Trophoblast cell (in vitro differentiated cells and primary cell): ENCODE data around the gene GRAMD1C.
A peak's percentile ranks its signal among the peaks of the same experiment; 100 is the strongest.
"Not testable (repeated sequence)": the region's sequence is repeated elsewhere in the genome, so short reads cannot be mapped to it uniquely, and the experiment has no call there.

ENCODE experiments used
- DNase-seq, 2 donors: peaks; one replicate each; pipeline ENCODE4 v3.0.0-alpha.2; 2016
- H2AFZ ChIP-seq: 2 replicates; pipeline ENCODE4 v1.6.1; 2013; ENCODE audit warnings: low read length, moderate library complexity, mild to moderate bottlenecking; ENCODE audit not compliant: insufficient read depth, poor library complexity
- H2AK5ac ChIP-seq: 2 replicates; pipeline ENCODE4 v1.6.1; 2013; ENCODE audit warnings: mild to moderate bottlenecking, low read length
- H2BK120ac ChIP-seq: 2 replicates; pipeline ENCODE4 v1.6.1; 2013; ENCODE audit warnings: low read length, mild to moderate bottlenecking, moderate library complexity; ENCODE audit not compliant: insufficient read depth, poor library complexity
- H2BK12ac ChIP-seq: 2 replicates; pipeline ENCODE4 v1.6.1; 2013; ENCODE audit warnings: mild to moderate bottlenecking, low read length, moderate library complexity
- H2BK5ac ChIP-seq: 2 replicates; pipeline ENCODE4 v1.6.1; 2013; ENCODE audit warnings: low read length, low read depth, moderate library complexity, mild to moderate bottlenecking; ENCODE audit not compliant: poor library complexity
- H3K14ac ChIP-seq: 2 replicates; pipeline ENCODE4 v1.6.1; 2013; ENCODE audit warnings: mild to moderate bottlenecking, low read length
- H3K18ac ChIP-seq: 2 replicates; pipeline ENCODE4 v1.6.1; 2013; ENCODE audit warnings: mild to moderate bottlenecking, low read length
- H3K23ac ChIP-seq: 2 replicates; pipeline ENCODE4 v1.6.1; 2013; ENCODE audit warnings: low read length
- H3K27ac ChIP-seq: 2 replicates; pipeline ENCODE4 v1.5.1; 2013; ENCODE audit warnings: low read depth, mild to moderate bottlenecking, inconsistent platforms, low read length, moderate library complexity
- H3K27me3 ChIP-seq: 2 replicates; pipeline ENCODE4 v1.6.1; 2013; ENCODE audit warnings: inconsistent platforms, mild to moderate bottlenecking, low read length, moderate library complexity; ENCODE audit not compliant: insufficient read depth
- H3K36me3 ChIP-seq, 2 experiments: 1 replicate in 1 of 2; 2 replicates in 1 of 2; pipeline ENCODE4 v1.6.1; 2013; ENCODE audit warnings: low read length in 2 of 2, mild to moderate bottlenecking in 2 of 2, moderate library complexity in 1 of 2; ENCODE audit not compliant: insufficient read depth in 2 of 2, control insufficient read depth in 1 of 2
- H3K4ac ChIP-seq: 2 replicates; pipeline ENCODE4 v1.6.1; 2013; ENCODE audit warnings: low read depth, mild to moderate bottlenecking, low read length, moderate library complexity
- H3K4me1 ChIP-seq, 2 experiments: 1 replicate in 1 of 2; 2 replicates in 1 of 2; pipeline ENCODE4 v1.6.1; 2013; ENCODE audit warnings: low read length in 2 of 2, mild to moderate bottlenecking in 2 of 2, moderate library complexity in 1 of 2; ENCODE audit not compliant: insufficient read depth in 2 of 2, control insufficient read depth in 1 of 2
- H3K4me2 ChIP-seq: 2 replicates; pipeline ENCODE4 v1.6.1; 2013; ENCODE audit warnings: inconsistent platforms, mild to moderate bottlenecking, low read length, moderate library complexity
- H3K4me3 ChIP-seq: 2 replicates; pipeline ENCODE4 v1.5.1; 2013; ENCODE audit warnings: mild to moderate bottlenecking, low read depth, low read length, inconsistent platforms
- H3K79me1 ChIP-seq: one replicate; pipeline ENCODE4 v1.6.1; 2013; ENCODE audit warnings: low read length
- H3K79me2 ChIP-seq: 2 replicates; pipeline ENCODE4 v1.6.1; 2013; ENCODE audit warnings: low read length, mild to moderate bottlenecking; ENCODE audit not compliant: control insufficient read depth, insufficient read depth, poor library complexity
- H3K9ac ChIP-seq: 2 replicates; pipeline ENCODE4 v1.6.1; 2013; ENCODE audit warnings: mild to moderate bottlenecking, low read length
- H3K9me3 ChIP-seq: 2 replicates; pipeline ENCODE4 v1.6.1; 2013; ENCODE audit warnings: low read depth, mild to moderate bottlenecking, control low read depth, inconsistent platforms, low read length; ENCODE audit not compliant: insufficient read depth
- H4K12ac ChIP-seq: 2 replicates; pipeline ENCODE4 v1.6.1; 2013; ENCODE audit warnings: low read depth, mild to moderate bottlenecking, low read length, moderate library complexity
- H4K8ac ChIP-seq: 2 replicates; pipeline ENCODE4 v1.6.1; 2013; ENCODE audit warnings: low read depth, mild to moderate bottlenecking, low read length, moderate library complexity
- H4K91ac ChIP-seq: one replicate; pipeline ENCODE4 v1.6.1; 2013; ENCODE audit warnings: low read depth, mild to moderate bottlenecking, low read length, moderate library complexity
- WGBS: extraction: QIAGEN DNeasy Blood & Tissue Kit; methylation state at CpG from one replicate; pipeline ENCODE4 v1.1.7; 2013; ENCODE audit warnings: missing lambda C conversion rate; ENCODE audit not compliant: insufficient read length, insufficient coverage; ENCODE audit errors: extremely low coverage; 5-methylcytosine and 5-hydroxymethylcytosine counted together

GRAMD1C gene

GRCh38 chr3:113849841-113850240 is 11.3 kb downstream of the GRAMD1C start:
- not testable (repeated sequence) for H3K79me1 ChIP-seq, H3K23ac ChIP-seq, H2BK120ac ChIP-seq, H3K9me3 ChIP-seq, H4K12ac ChIP-seq, H3K4me1 ChIP-seq, H3K4ac ChIP-seq, H2AFZ ChIP-seq, H2BK12ac ChIP-seq, H4K8ac ChIP-seq, H3K79me2 ChIP-seq, H3K18ac ChIP-seq, H3K27ac ChIP-seq, H3K4me2 ChIP-seq, H2BK5ac ChIP-seq, H3K27me3 ChIP-seq, H3K4me3 ChIP-seq, H3K9ac ChIP-seq, H4K91ac ChIP-seq, H3K14ac ChIP-seq, H2AK5ac ChIP-seq, H3K36me3 ChIP-seq, DNase-seq
- WGBS = no CpG with 5 or more reads among the region's 22 CpGs

GRCh38 chr3:113850391-113850790 is 11.8 kb downstream of the GRAMD1C start:
- H2BK120ac ChIP-seq, H2AK5ac ChIP-seq, H3K4me2 ChIP-seq, H3K9me3 ChIP-seq, H3K18ac ChIP-seq, H3K23ac ChIP-seq, H3K27me3 ChIP-seq, H3K79me1 ChIP-seq, H3K79me2 ChIP-seq, H3K27ac ChIP-seq, H4K8ac ChIP-seq, H3K9ac ChIP-seq, H2AFZ ChIP-seq, H4K12ac ChIP-seq, H2BK5ac ChIP-seq, H2BK12ac ChIP-seq, H3K36me3 ChIP-seq, H3K4me3 ChIP-seq, H3K14ac ChIP-seq, H3K4me1 ChIP-seq, H4K91ac ChIP-seq, H3K4ac ChIP-seq: not testable (repeated sequence)
- DNase-seq = peak; percentile 68 to 83
- WGBS = no CpG with 5 or more reads among the region's 9 CpGs

- no peaks in the 10 kb centered on the region for H3K9me3 ChIP-seq
- no peak overlapping the region for H2BK5ac ChIP-seq
- H3K79me1 ChIP-seq = no peaks in the 10 kb centered on the region
- no peak overlapping the region for H3K4me3 ChIP-seq
- no peaks in the 10 kb centered on the region for H3K36me3 ChIP-seq
- H2AK5ac ChIP-seq = no peak overlapping the region
- H3K4me1 ChIP-seq = peaks cover 0 to 1% of the 10 kb centered on the region in 2 experiments
- no peaks in the 10 kb centered on the region for H3K79me2 ChIP-seq
- no CpG with 5 or more reads among the region's 3 CpGs for WGBS
- DNase-seq = no peak
- H4K91ac ChIP-seq = no peak overlapping the region
- H3K23ac ChIP-seq = no peak overlapping the region
- H3K18ac ChIP-seq = no peak overlapping the region
- no peak overlapping the region for H3K14ac ChIP-seq
- H3K9ac ChIP-seq = no peak overlapping the region
- no peak overlapping the region for H3K27ac ChIP-seq
- no peak overlapping the region for H2BK12ac ChIP-seq
- H2BK120ac ChIP-seq = no peak overlapping the region
- H2AFZ ChIP-seq = no peak overlapping the region
- no peak overlapping the region for H3K4me2 ChIP-seq
- no peak overlapping the region for H4K12ac ChIP-seq
- H4K8ac ChIP-seq = no peak overlapping the region
- H3K4ac ChIP-seq = no peak overlapping the region
- no peaks in the 10 kb centered on the region for H3K27me3 ChIP-seq
Observed at GRCh38 chr3:113852506-113852905, 13.9 kb downstream of the GRAMD1C start.

- Histone ChIP-seq H3K9me3 (no peaks in the 10 kb centered on the region), H3K4me3 (no peak overlapping the region), H3K9ac (no peak overlapping the region), H3K4ac (no peak overlapping the region), H3K4me1 (no peaks in the 10 kb centered on the region), H3K14ac (no peak overlapping the region), H4K91ac (no peak overlapping the region), H2BK5ac (no peak overlapping the region), H3K23ac (no peak overlapping the region), H3K79me2 (no peaks in the 10 kb centered on the region), H2BK12ac (no peak overlapping the region), H3K18ac (no peak overlapping the region), H3K36me3 (no peaks in the 10 kb centered on the region), H2AFZ (no peak overlapping the region), H2AK5ac (no peak overlapping the region), H4K12ac (no peak overlapping the region), H3K4me2 (no peak overlapping the region), H2BK120ac (no peak overlapping the region), H3K27ac (no peak overlapping the region), H4K8ac (no peak overlapping the region), H3K27me3 (no peaks in the 10 kb centered on the region), H3K79me1 (no peaks in the 10 kb centered on the region)
- WGBS = no CpG with 5 or more reads among the region's 4 CpGs
- no peak for DNase-seq
Observed at GRCh38 chr3:113867506-113867905, 28.9 kb downstream of the GRAMD1C start.
